Measurements from ENCODE around the gene CDK17. TPM values are rescaled to one million over a fixed set of nuclear protein-coding genes. Genes with fewer than 3 reads are reported as not detected.
A peak's percentile ranks its signal among the peaks of the same experiment; 100 is the strongest.

CDK17 gene
- polyA plus RNA-seq, 1 of the 3 experiments (the other 2 are of a cell fraction), result 11.7 TPM

- no peak for TF ChIP-seq GATA2 (CRISPR knock-in tag; IDR thresholded peaks at IDR 0.05)
Measured at GRCh38 chr12:96250119-96250685, 150.0 kb downstream of the CDK17 start (continued).

DNA sequence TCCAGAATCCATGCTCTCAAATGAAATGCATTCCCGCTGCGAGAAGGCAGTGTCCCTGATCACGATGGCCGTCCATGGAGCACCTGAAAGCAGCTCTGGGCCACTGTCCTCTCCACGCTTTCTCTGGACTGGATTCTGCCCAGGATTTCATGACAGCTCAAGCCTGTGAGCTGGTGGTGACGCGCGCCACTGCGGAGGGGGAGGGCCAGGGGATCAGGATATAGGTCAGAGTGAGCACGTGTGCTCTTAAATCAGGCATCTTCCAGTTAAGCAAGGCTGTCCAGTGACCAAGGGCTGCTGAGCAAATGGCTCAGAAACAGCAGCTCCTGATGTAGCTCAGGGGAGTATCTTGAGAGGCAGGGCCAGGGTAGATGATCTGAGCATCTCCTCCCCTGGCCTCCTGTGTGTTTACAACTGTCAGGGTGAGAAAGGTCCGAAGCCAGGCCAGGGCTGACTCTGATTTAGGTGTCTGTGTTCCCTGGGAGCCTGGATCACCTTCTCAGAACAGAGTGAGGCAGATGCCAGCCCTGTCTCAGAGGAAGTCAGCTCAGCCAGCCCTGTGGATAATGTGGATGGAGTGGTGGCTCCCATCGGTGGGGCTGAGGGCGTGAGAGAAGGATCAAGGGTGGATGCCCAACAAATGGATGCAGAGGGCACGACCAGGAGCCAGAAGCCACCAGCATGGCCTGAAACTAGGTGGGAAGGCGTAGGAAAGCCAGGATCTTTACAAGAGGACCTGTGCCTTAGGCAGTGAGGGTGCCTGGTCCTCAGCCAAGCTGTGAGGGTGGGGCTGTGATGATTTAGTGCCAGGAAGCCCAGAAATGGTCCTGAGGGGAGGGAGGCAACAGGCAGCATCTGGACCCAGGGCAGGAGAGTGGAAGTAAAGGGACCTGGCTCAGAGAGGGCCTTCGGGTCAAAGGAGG is 150.8 kb downstream of the CDK17 start:
- WGBS (ENCODE audit: low lambda C conversion rate), result 86% methylated on average over 10 of the region's 16 CpGs
- H3K9me2 ChIP-seq, result no peaks in the 10 kb centered on the region
- CTCF ChIA-PET, result interaction anchor here (1.2 to 3.1 kb wide), 2 partner anchors 10 to 12 kb away, joined by 3 to 15 read pairs; no protein-coding TSS in a partner anchor
- TF ChIP-seq PBX3 (IDR thresholded peaks at IDR 0.05) (no peak), EP300 (IDR thresholded peaks at IDR 0.05; ENCODE audit: borderline replicate concordance in 1 of 2, low read depth in 1 of 2, low read length in 1 of 2) (no peak), GATA2 (CRISPR knock-in tag; IDR thresholded peaks at IDR 0.05) (no peak), NRF1 (IDR thresholded peaks at IDR 0.05; ENCODE audit: low read depth, low read length) (no peak), MXI1 (IDR thresholded peaks at IDR 0.05; ENCODE audit: low read depth, low read length) (no peak), POLR2AphosphoS5 (IDR thresholded peaks at IDR 0.05; ENCODE audit: low read depth, low read length) (no peak)
- TF ChIP-seq, protein P1, sequence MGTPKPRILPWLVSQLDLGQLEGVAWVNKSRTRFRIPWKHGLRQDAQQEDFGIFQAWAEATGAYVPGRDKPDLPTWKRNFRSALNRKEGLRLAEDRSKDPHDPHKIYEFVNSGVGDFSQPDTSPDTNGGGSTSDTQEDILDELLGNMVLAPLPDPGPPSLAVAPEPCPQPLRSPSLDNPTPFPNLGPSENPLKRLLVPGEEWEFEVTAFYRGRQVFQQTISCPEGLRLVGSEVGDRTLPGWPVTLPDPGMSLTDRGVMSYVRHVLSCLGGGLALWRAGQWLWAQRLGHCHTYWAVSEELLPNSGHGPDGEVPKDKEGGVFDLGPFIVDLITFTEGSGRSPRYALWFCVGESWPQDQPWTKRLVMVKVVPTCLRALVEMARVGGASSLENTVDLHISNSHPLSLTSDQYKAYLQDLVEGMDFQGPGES (IDR thresholded peaks at IDR 0.05; ENCODE audit: low read depth, low read length), result no peak
- H3K4me3 ChIP-seq (ENCODE audit: low read depth in 2 of 2, low read length in 1 of 2), result no peak overlapping the region
- peaks cover 93% of the 10 kb centered on the region for H4K20me1 ChIP-seq (ENCODE audit: insufficient read depth)
- H3K9ac ChIP-seq, result no peak overlapping the region
- H2AFZ ChIP-seq (ENCODE audit: low read depth), result no peak overlapping the region
- DNase-seq, result peak; percentile 35
- H3F3A ChIP-seq (replicated peaks; ENCODE audit: insufficient read depth), result no peaks in the 10 kb centered on the region
- no peaks in the 10 kb centered on the region for H3K9me3 ChIP-seq
- peaks cover 33 to 63% of the 10 kb centered on the region in 2 experiments for H3K36me3 ChIP-seq (replicated peaks in 1 of 2; ENCODE audit: control insufficient read depth in 1 of 2, insufficient read depth in 2 of 2, low read length in 1 of 2)
- peaks cover 100% of the 10 kb centered on the region for H3K79me2 ChIP-seq (ENCODE audit: insufficient read depth)
- peaks cover 7 to 19% of the 10 kb centered on the region in 2 experiments; a peak in 2 of 4 replicates for H3K4me1 ChIP-seq (ENCODE audit: control insufficient read depth in 1 of 2, insufficient read depth in 2 of 2, low read depth in 1 of 2, low read length in 1 of 2)
- H3K27me3 ChIP-seq (ENCODE audit: insufficient read depth), result no peaks in the 10 kb centered on the region
- POLR2A ChIA-PET, result no interaction called here
- peak overlapping the region in 1 of 2 experiments; percentile 25; a peak in 1 of 4 replicates for H3K27ac ChIP-seq (ENCODE audit: low read depth in 2 of 2, low read length in 1 of 2)
- H3K4me2 ChIP-seq, result no peak overlapping the region

DNA sequence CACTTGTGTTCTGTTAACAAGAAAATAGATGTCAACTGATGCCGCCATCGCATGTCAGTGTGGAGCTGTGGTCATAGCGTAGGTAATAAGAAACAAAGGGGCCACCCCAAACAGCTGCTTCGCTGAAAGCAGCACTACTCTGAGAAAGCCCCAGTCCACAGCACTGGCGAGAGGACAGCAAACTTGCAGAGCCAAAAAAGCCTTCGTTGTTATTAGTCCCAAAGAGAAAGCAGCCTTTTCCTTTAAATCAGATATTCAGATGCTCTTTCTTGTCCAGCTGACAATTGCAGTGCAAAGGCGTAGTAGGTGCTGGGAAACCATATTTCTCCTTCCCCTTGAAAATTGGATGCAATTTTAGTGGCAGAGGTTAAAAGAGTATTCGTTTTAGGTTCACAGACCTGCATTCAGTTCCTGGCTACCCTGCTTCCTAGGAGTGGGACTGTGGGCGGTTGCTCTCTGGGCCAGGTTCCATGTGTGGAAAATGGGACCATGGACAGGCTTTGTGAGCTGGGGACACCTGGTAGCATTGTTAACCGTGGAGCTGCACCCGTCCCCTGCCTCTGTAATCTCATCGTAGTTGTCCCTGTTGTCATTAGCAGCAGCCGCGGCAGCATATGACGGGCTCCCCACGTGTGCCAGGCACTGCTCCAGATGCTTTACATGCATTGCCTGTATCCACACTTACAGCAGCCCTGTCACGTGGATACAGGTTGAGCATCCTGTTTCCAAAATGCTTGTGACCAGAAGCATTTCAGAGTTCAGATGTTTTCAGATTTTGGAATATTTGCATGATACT is 151.9 kb downstream of the CDK17 start:
- no peaks in the 10 kb centered on the region for H3K9me3 ChIP-seq
- H3K4me3 ChIP-seq (ENCODE audit: low read depth in 2 of 2, low read length in 1 of 2), result no peak overlapping the region
- no peak overlapping the region for H2AFZ ChIP-seq (ENCODE audit: low read depth)
- TF ChIP-seq MEF2A (IDR thresholded peaks at IDR 0.05; ENCODE audit: borderline replicate concordance, low read depth), result no peak
- no peaks in the 10 kb centered on the region for H3F3A ChIP-seq (replicated peaks; ENCODE audit: insufficient read depth)
- no peak overlapping the region for H3K9ac ChIP-seq
- no peak overlapping the region for H3K4me2 ChIP-seq
- DNase-seq, result no peak
- H3K9me2 ChIP-seq, result no peaks in the 10 kb centered on the region
- CTCF ChIA-PET, result interaction anchor here (3.1 kb wide), 1 partner anchor 9 kb away, joined by 15 read pairs; no protein-coding TSS in a partner anchor
- peaks cover 7 to 19% of the 10 kb centered on the region in 2 experiments; a peak in 2 of 4 replicates for H3K4me1 ChIP-seq (ENCODE audit: control insufficient read depth in 1 of 2, insufficient read depth in 2 of 2, low read depth in 1 of 2, low read length in 1 of 2)
- peaks cover 100% of the 10 kb centered on the region for H3K79me2 ChIP-seq (ENCODE audit: insufficient read depth)
- peaks cover 33 to 55% of the 10 kb centered on the region in 2 experiments for H3K36me3 ChIP-seq (replicated peaks in 1 of 2; ENCODE audit: control insufficient read depth in 1 of 2, insufficient read depth in 2 of 2, low read length in 1 of 2)
- peaks cover 87% of the 10 kb centered on the region for H4K20me1 ChIP-seq (ENCODE audit: insufficient read depth)
- no peaks in the 10 kb centered on the region for H3K27me3 ChIP-seq (ENCODE audit: insufficient read depth)
- POLR2A ChIA-PET, result no interaction called here
- 93% methylated on average over 11 of the region's 17 CpGs for WGBS (ENCODE audit: low lambda C conversion rate)
- H3K27ac ChIP-seq (ENCODE audit: low read depth in 2 of 2, low read length in 1 of 2), result no peak overlapping the region
